ENCODE measurements around the gene MLEC.
"Not testable (repeated sequence)": the region's sequence is repeated elsewhere in the genome, so short reads cannot be mapped to it uniquely, and the experiment has no call there.

MLEC gene

GRCh38 chr12:120720987-120721801 is 34.2 kb downstream of the MLEC start:
- in situ Hi-C loops (cut with HindIII; ENCODE audit: low pct_unique_long_range_greater_than_20kb, low sequenced_read_pairs) = no loop called here
- DNase-seq (ENCODE audit: low read depth in 1 of 2, low spot score in 1 of 2) = no peak
- no peak for TF ChIP-seq JUND (IDR thresholded peaks at IDR 0.05; ENCODE audit: low read depth)

GRCh38 chr12:120721866-120722265 is 34.9 kb downstream of the MLEC start:
- no peak for DNase-seq (ENCODE audit: low read depth in 1 of 2, low spot score in 1 of 2)
- in situ Hi-C loops (cut with HindIII; ENCODE audit: low pct_unique_long_range_greater_than_20kb, low sequenced_read_pairs) = no loop called here
- no peak for TF ChIP-seq JUND (IDR thresholded peaks at IDR 0.05; ENCODE audit: low read depth)

- no peak for TF ChIP-seq JUND (IDR thresholded peaks at IDR 0.05; ENCODE audit: low read depth)
- in situ Hi-C loops (cut with HindIII; ENCODE audit: low pct_unique_long_range_greater_than_20kb, low sequenced_read_pairs) = no loop called here
- no peak for DNase-seq (ENCODE audit: low read depth in 1 of 2, low spot score in 1 of 2)
Measured at GRCh38 chr12:120722784-120723183, 35.8 kb downstream of the MLEC start.

GRCh38 chr12:120724720-120725119 is 37.8 kb downstream of the MLEC start:
- TF ChIP-seq JUND (IDR thresholded peaks at IDR 0.05; ENCODE audit: low read depth) = no peak
- in situ Hi-C loops (cut with HindIII; ENCODE audit: low pct_unique_long_range_greater_than_20kb, low sequenced_read_pairs) = no loop called here
- DNase-seq (ENCODE audit: low read depth in 1 of 2, low spot score in 1 of 2) = no peak

GRCh38 chr12:120725151-120725658 is 38.3 kb downstream of the MLEC start:
- in situ Hi-C loops (cut with HindIII; ENCODE audit: low pct_unique_long_range_greater_than_20kb, low sequenced_read_pairs) = no loop called here
- no peak for DNase-seq (ENCODE audit: low read depth in 1 of 2, low spot score in 1 of 2)
- TF ChIP-seq JUND (IDR thresholded peaks at IDR 0.05; ENCODE audit: low read depth) = no peak

- DNase-seq (ENCODE audit: low read depth in 1 of 2, low spot score in 1 of 2) = peak; percentile 84 to 85
- in situ Hi-C loops (cut with HindIII; ENCODE audit: low pct_unique_long_range_greater_than_20kb, low sequenced_read_pairs) = no loop called here
- TF ChIP-seq JUND (IDR thresholded peaks at IDR 0.05; ENCODE audit: low read depth) = no peak
Measured at GRCh38 chr12:120725659-120726509, 38.9 kb downstream of the MLEC start, which contains the start of gene ACADS. Gene ACADS (plus strand): TSS chr12:120725826. CDS start chr12:120725886, 60 bp downstream.

GRCh38 chr12:120726510-120726793 is 39.5 kb downstream of the MLEC start:
- in situ Hi-C loops (cut with HindIII; ENCODE audit: low pct_unique_long_range_greater_than_20kb, low sequenced_read_pairs) = no loop called here
- no peak for DNase-seq (ENCODE audit: low read depth in 1 of 2, low spot score in 1 of 2)
- TF ChIP-seq JUND (IDR thresholded peaks at IDR 0.05; ENCODE audit: low read depth) = no peak

- no peak for DNase-seq (ENCODE audit: low read depth in 1 of 2, low spot score in 1 of 2)
- in situ Hi-C loops (cut with HindIII; ENCODE audit: low pct_unique_long_range_greater_than_20kb, low sequenced_read_pairs) = no loop called here
- no peak for TF ChIP-seq JUND (IDR thresholded peaks at IDR 0.05; ENCODE audit: low read depth)
Measured at GRCh38 chr12:120726961-120727360, 40.0 kb downstream of the MLEC start.

- DNase-seq (ENCODE audit: low read depth in 1 of 2, low spot score in 1 of 2); in situ Hi-C loops (cut with HindIII; ENCODE audit: low pct_unique_long_range_greater_than_20kb, low sequenced_read_pairs): not testable (repeated sequence)
Measured at GRCh38 chr12:120732198-120732597, 45.2 kb downstream of the MLEC start.

- no peak for TF ChIP-seq JUND (IDR thresholded peaks at IDR 0.05; ENCODE audit: low read depth)
- in situ Hi-C loops (cut with HindIII; ENCODE audit: low pct_unique_long_range_greater_than_20kb, low sequenced_read_pairs) = no loop called here
- no peak for DNase-seq (ENCODE audit: low read depth in 1 of 2, low spot score in 1 of 2)
Measured at GRCh38 chr12:120733574-120733973, 46.6 kb downstream of the MLEC start.

GRCh38 chr12:120734210-120734609 is 47.3 kb downstream of the MLEC start:
- DNase-seq (ENCODE audit: low read depth in 1 of 2, low spot score in 1 of 2) = no peak
- no peak for TF ChIP-seq JUND (IDR thresholded peaks at IDR 0.05; ENCODE audit: low read depth)
- in situ Hi-C loops (cut with HindIII; ENCODE audit: low pct_unique_long_range_greater_than_20kb, low sequenced_read_pairs) = no loop called here

- no peak for DNase-seq (ENCODE audit: low read depth in 1 of 2, low spot score in 1 of 2)
- in situ Hi-C loops (cut with HindIII; ENCODE audit: low pct_unique_long_range_greater_than_20kb, low sequenced_read_pairs) = no loop called here
- TF ChIP-seq JUND (IDR thresholded peaks at IDR 0.05; ENCODE audit: low read depth) = no peak
Measured at GRCh38 chr12:120735181-120735580, 48.2 kb downstream of the MLEC start.

Data from T47D (cell line).